K562 (cell line): ENCODE data around the gene SRP72. TPM values are rescaled to one million over a fixed set of nuclear protein-coding genes. Genes with fewer than 3 reads are reported as not detected.
A peak's percentile ranks its signal among the peaks of the same experiment; 100 is the strongest.

Experiments used
- ATAC-seq: fragments of 200-7000 bp; cut with Tn5 transposase; 3 replicates; pipeline ENCODE4 v1.9.1; 2020; ENCODE audit warnings: moderate library complexity
- BruUV-seq: library from RNA; stranded (reverse); fragments of 400-500 nt; replicated peaks from 2 replicates; lab custom pipeline; 2021; lab: Mats Ljungman, UMichigan
- CTCF ChIA-PET: fragments of 300-600 bp; formaldehyde crosslinking; extraction: SDS; loops from one replicate; lab custom pipeline; 2021; ENCODE audit warnings: low intra/inter-chr PET ratio; lab: Yijun Ruan, JAX
- POLR2A ChIA-PET: fragments of 300-600, 350-650 bp; sonication (Branson Sonifier 250); formaldehyde crosslinking; extraction: SDS; loops from one replicate; lab custom pipeline; 2021; ENCODE audit warnings: antibody characterized with exemption, inconsistent platforms; lab: Yijun Ruan, JAX
- DNase-seq, 4 experiments: peaks; one replicate each; pipeline versions ENCODE4 v3.0.0 to v3.0.0-alpha.2; 2011 to 2018; ENCODE audit warnings: low spot score in 3 of 4, mixed read lengths in 3 of 4; ENCODE audit errors: extremely low read depth in 1 of 4
- FAIRE-seq: peaks from 2 replicates; lab custom pipeline; 2011; peaks lifted over from hg19 to GRCh38; lab: Jason Lieb, UNC
- H2AFZ ChIP-seq: 2 replicates; pipeline ENCODE4 v1.6.0; 2011; ENCODE audit warnings: low read depth, low read length, control low read depth, inconsistent platforms
- H3K27ac ChIP-seq: fragments of 200-600 bp; 3 replicates; pipeline ENCODE4 v1.8.0; 2011; ENCODE audit warnings: low read depth, mild to moderate bottlenecking, control low read depth, inconsistent platforms, low read length, moderate library complexity, mixed read lengths; ENCODE audit errors: extremely low read depth
- H3K27me3 ChIP-seq, 2 experiments: fragments of 300-600 bp in 1 of 2; 2 replicates in 1 of 2; 3 replicates in 1 of 2; pipeline versions ENCODE4 v1.6.0 to v1.8.0; 2011; ENCODE audit warnings: inconsistent platforms in 2 of 2, low read length in 2 of 2, mild to moderate bottlenecking in 1 of 2, mixed read lengths in 1 of 2, moderate library complexity in 1 of 2; ENCODE audit not compliant: control insufficient read depth in 2 of 2, insufficient read depth in 2 of 2
- H3K36me3 ChIP-seq: fragments of 300-600 bp; 3 replicates; pipeline ENCODE4 v1.8.0; 2011; ENCODE audit warnings: mild to moderate bottlenecking, low read length, inconsistent platforms; ENCODE audit not compliant: control insufficient read depth, insufficient read depth
- H3K4me1 ChIP-seq, 2 experiments: fragments of 200-600 bp in 1 of 2; replicated peaks in 1 of 2; 2 replicates in 1 of 2; 3 replicates in 1 of 2; pipeline versions ENCODE4 v1.5.1 to v1.8.0; 2011; ENCODE audit warnings: inconsistent platforms in 2 of 2, low read length in 2 of 2, mild to moderate bottlenecking in 1 of 2, mixed read lengths in 1 of 2, moderate library complexity in 1 of 2; ENCODE audit not compliant: control insufficient read depth in 2 of 2, insufficient read depth in 2 of 2
- H3K4me2 ChIP-seq: 2 replicates; pipeline ENCODE4 v1.6.1; 2011; ENCODE audit warnings: low read length, control low read depth, inconsistent platforms, mixed read lengths; ENCODE audit not compliant: insufficient read depth
- H3K4me3 ChIP-seq: fragments of 200-600 bp; sonication (generic), shearing (Covaris generic); 2 replicates; pipeline ENCODE4 v1.5.1; 2016; ENCODE audit warnings: control low read depth, inconsistent platforms
- H3K79me2 ChIP-seq: fragments of 200-600 bp; 3 replicates; pipeline ENCODE4 v1.8.0; 2011; ENCODE audit warnings: low read length, inconsistent platforms; ENCODE audit not compliant: control insufficient read depth, insufficient read depth
- H3K9ac ChIP-seq, 2 experiments: 2 replicates each; pipeline versions ENCODE4 v1.6.0 to v1.6.1; 2011; ENCODE audit warnings: low read depth in 2 of 2, low read length in 2 of 2, control low read depth in 1 of 2, inconsistent platforms in 1 of 2, mild to moderate bottlenecking in 1 of 2, mixed read lengths in 1 of 2; ENCODE audit not compliant: insufficient read depth in 1 of 2
- H3K9me1 ChIP-seq: one replicate; pipeline ENCODE4 v1.6.0; 2011; ENCODE audit warnings: inconsistent platforms, mild to moderate bottlenecking, low read length, moderate library complexity; ENCODE audit not compliant: control insufficient read depth, insufficient read depth
- H3K9me3 ChIP-seq: replicated peaks from 2 replicates; pipeline ENCODE4 v1.5.1; 2011; ENCODE audit warnings: low read depth, low read length, inconsistent platforms; ENCODE audit not compliant: control insufficient read depth, insufficient read depth
- H4K20me1 ChIP-seq: replicated peaks from 2 replicates; pipeline ENCODE4 v1.6.1; 2011; ENCODE audit warnings: low read length, inconsistent platforms, mixed read lengths; ENCODE audit not compliant: control insufficient read depth, insufficient read depth
- BHLHE40 ChIP-seq: IDR thresholded peaks from 2 replicates; pipeline ENCODE4 v1.6.1; 2011; ENCODE audit warnings: low read length, improper control_type of control experiment
- CLOCK ChIP-seq: fragments of 250-450 bp; sonication (Bioruptor Pico); IDR thresholded peaks from 2 replicates; pipeline ENCODE4 v1.4.0; 2020; ENCODE audit warnings: mild to moderate bottlenecking, moderate library complexity, borderline replicate concordance
- GABPA ChIP-seq: fragments of 200-800 bp; sonication (Bioruptor generic); conservative IDR thresholded peaks from 2 replicates; pipeline ENCODE4 v1.6.1; 2016; ENCODE audit warnings: low read depth, missing genetic modification characterization, missing compliant biosample characterization
- HMBOX1 ChIP-seq: sonication (generic); IDR thresholded peaks from 2 replicates; pipeline ENCODE4 v1.6.1; 2016
- HMG20A ChIP-seq: fragments of 450-650 bp; formaldehyde crosslinking; conservative IDR thresholded peaks from 2 replicates; pipeline ENCODE4 v1.4.0; 2020; ENCODE audit warnings: mild to moderate bottlenecking, mixed read lengths
- IFI16 ChIP-seq: fragments of 250-450 bp; sonication (Bioruptor Pico); IDR thresholded peaks from 2 replicates; pipeline ENCODE4 v2.1.2; 2022; ENCODE audit warnings: mild to moderate bottlenecking, inconsistent platforms
- JUND ChIP-seq, 2 experiments: IDR thresholded peaks; 2 replicates in 1 of 2; 3 replicates in 1 of 2; pipeline ENCODE4 v1.6.1; 2011; ENCODE audit warnings: borderline replicate concordance in 2 of 2, low read depth in 2 of 2, low read length in 2 of 2, improper control_type of control experiment in 1 of 2, missing biosample characterization in 1 of 2, missing genetic modification characterization in 1 of 2, missing genetic modification reagents in 1 of 2
- KLF16 ChIP-seq: IDR thresholded peaks from 2 replicates; pipeline ENCODE4 v1.6.1; 2016; ENCODE audit warnings: antibody characterized with exemption
- MTA1 ChIP-seq: fragments of 450-650 bp; IDR thresholded peaks from 2 replicates; pipeline ENCODE4 v1.6.1; 2017; ENCODE audit warnings: borderline replicate concordance
- MTA3 ChIP-seq: fragments of 450-650 bp; formaldehyde crosslinking; IDR thresholded peaks from 2 replicates; pipeline ENCODE4 v1.6.1; 2017; ENCODE audit warnings: mild to moderate bottlenecking, borderline replicate concordance
- RFX1 ChIP-seq: fragments of 450-650 bp; IDR thresholded peaks from 2 replicates; pipeline ENCODE4 v1.6.1; 2016; ENCODE audit warnings: mild to moderate bottlenecking, moderate library complexity
- SIN3A ChIP-seq, 2 experiments: fragments of 150-350 bp in 1 of 2; IDR thresholded peaks; 2 replicates each; pipeline ENCODE4 v1.6.1; 2011 to 2016; ENCODE audit warnings: borderline replicate concordance in 2 of 2, low read depth in 2 of 2, low read length in 2 of 2, mild to moderate bottlenecking in 2 of 2, moderate library complexity in 2 of 2; ENCODE audit not compliant: control insufficient read depth in 1 of 2
- ZBED1 ChIP-seq: IDR thresholded peaks from 2 replicates; pipeline ENCODE4 v1.6.1; 2014
- ZBTB7A ChIP-seq: IDR thresholded peaks from 2 replicates; pipeline ENCODE4 v1.6.1; 2011; ENCODE audit warnings: low read depth, mild to moderate bottlenecking, low read length, moderate library complexity, borderline replicate concordance; ENCODE audit not compliant: control insufficient read depth
- WGBS: fragments of 100-300 bp; shearing (Covaris generic); methylation state at CpG from one replicate; pipeline ENCODE4 v1.1.6; 2016; ENCODE audit warnings: low coverage, mixed read lengths; ENCODE audit not compliant: insufficient coverage; ENCODE audit errors: missing lambda C conversion rate; 5-methylcytosine and 5-hydroxymethylcytosine counted together
- in situ Hi-C: fragments of 300-500 bp; cut with MboI; formaldehyde crosslinking; loops from 4 replicates; pipeline ENCODE4 v1.15.0; 2018; ENCODE audit warnings: inconsistent platforms, mixed read lengths
- intact Hi-C: fragments of 100-400 bp; cut with micrococcal nuclease; formaldehyde crosslinking; loops from 2 replicates; pipeline ENCODE4 v1.14.2; 2022
- polyA plus RNA-seq, 8 experiments: library from polyadenylated mRNA; depleted of rRNA in 4 of 8; stranded (reverse) in 5 of 8; unstranded in 3 of 8; fragments of >200 nt; fragmentation: Nextera tagmentation in 2 of 8; fragmentation: Illumina TruSeq in 1 of 8; extraction: Ambion mirVana in 2 of 8; extraction: Trizol in 1 of 8; gene quantifications; 2 replicates each; pipeline versions ENCODE4 v1.2.1 to v1.2.3, GENCODE V29; 2011 to 2014; ENCODE audit warnings: inconsistent platforms in 1 of 8, missing spikeins in 1 of 8
- total RNA-seq, 7 experiments: library from RNA; depleted of rRNA in 6 of 7; stranded (reverse); fragments of >200 nt in 6 of 7; fragmentation: Illumina TruSeq in 2 of 7; extraction: Trizol in 2 of 7; gene quantifications; 2 replicates each; pipeline versions ENCODE4 v1.2.1 to v1.2.3, GENCODE V29; 2011 to 2021; ENCODE audit warnings: low replicate concordance in 1 of 7
- TF ChIP-seq, protein P1 (sequence below): fragments of 450-650 bp; formaldehyde crosslinking; IDR thresholded peaks from 2 replicates; pipeline ENCODE4 v1.4.0; 2020; ENCODE audit warnings: mild to moderate bottlenecking, moderate library complexity
- TF ChIP-seq, protein P2 (sequence below): fragments of 250-450 bp; sonication (Bioruptor Pico); IDR thresholded peaks from 2 replicates; pipeline ENCODE4 v1.9.0; 2021; ENCODE audit warnings: mild to moderate bottlenecking

The SRP72 gene
- total and polyA plus RNA-seq, 9 of the 15 experiments (the other 6 are each of a cell fraction or from before 2014, with no cell fraction given) = 124 to 341 (median 202) TPM

GRCh38 chr4:56434599-56435139 lies 32.7 kb upstream of the SRP72 start:
- ChIA-PET CTCF (no interaction called here), POLR2A (interaction anchor here (0.7 to 4.4 kb wide), 13 partner anchors 11 to 439 kb away, joined by 3 to 47 read pairs (median 4); partner anchors contain the start of genes AASDH and SRP72)
- H3K79me2 ChIP-seq = peaks cover 94% of the 10 kb centered on the region
- DNase-seq (peak in 2 of 4 experiments; percentile 64 to 81), FAIRE-seq (peak; percentile 32), ATAC-seq (peak; percentile 65)
- H3K27ac ChIP-seq = peak overlapping the region; percentile 96
- peaks cover 17% of the 10 kb centered on the region; the same call in 1 of the 2 replicates for H4K20me1 ChIP-seq
- 0% methylated on average over 14 of the region's 15 CpGs for WGBS
- intact Hi-C loops = loop anchor here (2.0 to 5.0 kb wide), 3 partner anchors 32 to 108 kb away; partner anchors contain the start of gene SRP72
- H3K36me3 ChIP-seq = peaks cover 21% of the 10 kb centered on the region; the same call in 2 of the 3 replicates
- no peaks in the 10 kb centered on the region for H3K27me3 ChIP-seq
- H3K9me1 ChIP-seq = no peaks in the 10 kb centered on the region
- peaks cover 12 to 18% of the 10 kb centered on the region in 2 experiments; a peak in 3 of 5 replicates for H3K4me1 ChIP-seq
- peak overlapping the region; percentile 92 to 93 for H3K9ac ChIP-seq
- BruUV-seq = TSS peak; percentile 43
- no peaks in the 10 kb centered on the region for H3K9me3 ChIP-seq
- in situ Hi-C loops = no loop called here
- H3K4me3 ChIP-seq = peak overlapping the region; percentile 89
- H2AFZ ChIP-seq = peak overlapping the region; percentile 98
- peak overlapping the region; percentile 95 for H3K4me2 ChIP-seq
- TF ChIP-seq BHLHE40 (no peak), IFI16 (no peak), JUND (IDR thresholded peaks at IDR 0.05; ENCODE audit: borderline replicate concordance, low read depth, low read length) (0 out of 2 replicates have a peak, but pooled peaks have one; percentile 8), JUND (tag; IDR thresholded peaks at IDR 0.05; ENCODE audit: borderline replicate concordance, low read depth, low read length) (no peak), KLF16 (no peak), RFX1 (peak; percentile 35; the same call in 1 of the 2 replicates), SIN3A (IDR thresholded peaks at IDR 0.05; ENCODE audit: borderline replicate concordance in 2 of 2, control insufficient read depth in 1 of 2, low read depth in 2 of 2, low read length in 2 of 2) (peak in 1 of 2 experiments; percentile 49; a peak in 1 of 4 replicates), HMBOX1 (peak; percentile 81), MTA1 (no peak), CLOCK (CRISPR knock-in tag) (no peak), MTA3 (no peak), ZBED1 (no peak), GABPA (tag) (no peak), HMG20A (CRISPR knock-in tag) (no peak), ZBTB7A (peak; percentile 63; the same call in 1 of the 2 replicates)
- TF ChIP-seq, protein P1, sequence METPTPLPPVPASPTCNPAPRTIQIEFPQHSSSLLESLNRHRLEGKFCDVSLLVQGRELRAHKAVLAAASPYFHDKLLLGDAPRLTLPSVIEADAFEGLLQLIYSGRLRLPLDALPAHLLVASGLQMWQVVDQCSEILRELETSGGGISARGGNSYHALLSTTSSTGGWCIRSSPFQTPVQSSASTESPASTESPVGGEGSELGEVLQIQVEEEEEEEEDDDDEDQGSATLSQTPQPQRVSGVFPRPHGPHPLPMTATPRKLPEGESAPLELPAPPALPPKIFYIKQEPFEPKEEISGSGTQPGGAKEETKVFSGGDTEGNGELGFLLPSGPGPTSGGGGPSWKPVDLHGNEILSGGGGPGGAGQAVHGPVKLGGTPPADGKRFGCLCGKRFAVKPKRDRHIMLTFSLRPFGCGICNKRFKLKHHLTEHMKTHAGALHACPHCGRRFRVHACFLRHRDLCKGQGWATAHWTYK (CRISPR knock-in tag) = no peak
- TF ChIP-seq, protein P2, sequence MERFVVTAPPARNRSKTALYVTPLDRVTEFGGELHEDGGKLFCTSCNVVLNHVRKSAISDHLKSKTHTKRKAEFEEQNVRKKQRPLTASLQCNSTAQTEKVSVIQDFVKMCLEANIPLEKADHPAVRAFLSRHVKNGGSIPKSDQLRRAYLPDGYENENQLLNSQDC (CRISPR knock-in tag) = no peak
